ENCODE measurements around the gene HDGFL3. TPM values are rescaled to one million over a fixed set of nuclear protein-coding genes. Genes with fewer than 3 reads are reported as not detected.

Gene HDGFL3
- total RNA-seq, 1 donor from 2014 or later: 27.7 TPM

DNA sequence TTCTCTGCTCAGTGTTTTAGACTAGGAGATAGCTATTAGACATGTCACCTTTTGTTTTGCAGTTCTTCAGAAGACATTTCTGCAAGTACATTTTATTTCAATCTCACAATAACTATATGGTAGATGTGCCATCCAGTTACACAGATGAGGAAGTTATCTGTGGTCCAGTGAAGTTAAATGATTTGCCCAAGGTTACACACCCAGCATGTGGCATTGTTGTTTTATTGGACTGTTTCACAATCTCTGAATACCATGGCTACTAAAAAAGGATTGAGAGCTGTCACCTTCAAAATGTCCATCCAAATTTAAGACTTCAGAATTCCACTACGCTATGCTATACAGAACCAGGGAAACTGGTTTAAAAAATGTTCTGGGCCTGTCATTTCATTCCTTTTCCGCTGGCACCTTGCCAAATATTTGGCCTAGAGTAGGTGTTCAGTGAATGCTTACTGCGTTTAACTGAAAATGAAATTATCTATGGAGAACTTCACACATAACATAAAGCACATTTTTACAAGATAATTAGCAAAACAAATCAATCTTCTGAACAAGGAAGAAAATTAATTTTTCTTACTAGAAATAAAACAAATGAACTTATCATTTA is 80.0 kb downstream of the HDGFL3 start:
- intact Hi-C loops (cut with DNase I): no loop called here
- Histone ChIP-seq H3K9me3 (no peaks in the 10 kb centered on the region), H3K27me3 (no peaks in the 10 kb centered on the region), H3K4me1 (no peaks in the 10 kb centered on the region), H3K4me3 (no peak overlapping the region), H3K27ac (no peak overlapping the region), H3K36me3 (no peaks in the 10 kb centered on the region)
- DNase-seq (ENCODE audit: extremely low spot score in 2 of 2): no peak
- TF ChIP-seq POLR2A (IDR thresholded peaks at IDR 0.05): no peak
- TF ChIP-seq, protein P1, sequence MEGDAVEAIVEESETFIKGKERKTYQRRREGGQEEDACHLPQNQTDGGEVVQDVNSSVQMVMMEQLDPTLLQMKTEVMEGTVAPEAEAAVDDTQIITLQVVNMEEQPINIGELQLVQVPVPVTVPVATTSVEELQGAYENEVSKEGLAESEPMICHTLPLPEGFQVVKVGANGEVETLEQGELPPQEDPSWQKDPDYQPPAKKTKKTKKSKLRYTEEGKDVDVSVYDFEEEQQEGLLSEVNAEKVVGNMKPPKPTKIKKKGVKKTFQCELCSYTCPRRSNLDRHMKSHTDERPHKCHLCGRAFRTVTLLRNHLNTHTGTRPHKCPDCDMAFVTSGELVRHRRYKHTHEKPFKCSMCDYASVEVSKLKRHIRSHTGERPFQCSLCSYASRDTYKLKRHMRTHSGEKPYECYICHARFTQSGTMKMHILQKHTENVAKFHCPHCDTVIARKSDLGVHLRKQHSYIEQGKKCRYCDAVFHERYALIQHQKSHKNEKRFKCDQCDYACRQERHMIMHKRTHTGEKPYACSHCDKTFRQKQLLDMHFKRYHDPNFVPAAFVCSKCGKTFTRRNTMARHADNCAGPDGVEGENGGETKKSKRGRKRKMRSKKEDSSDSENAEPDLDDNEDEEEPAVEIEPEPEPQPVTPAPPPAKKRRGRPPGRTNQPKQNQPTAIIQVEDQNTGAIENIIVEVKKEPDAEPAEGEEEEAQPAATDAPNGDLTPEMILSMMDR (IDR thresholded peaks at IDR 0.05): no peak
- no peak for TF ChIP-seq POLR2AphosphoS5 (IDR thresholded peaks at IDR 0.05; ENCODE audit: insufficient read depth in 1 of 2, low read depth in 1 of 2)

GRCh38 chr15:83123529-83123928 is 84.1 kb downstream of the HDGFL3 start:
- no peaks in the 10 kb centered on the region for H3K4me1 ChIP-seq
- no peak for DNase-seq (ENCODE audit: extremely low spot score in 2 of 2)
- intact Hi-C loops (cut with DNase I): no loop called here
- H3K27me3 ChIP-seq: no peaks in the 10 kb centered on the region
- no peaks in the 10 kb centered on the region for H3K36me3 ChIP-seq
- no peak overlapping the region for H3K27ac ChIP-seq
- no peak overlapping the region for H3K4me3 ChIP-seq
- no peaks in the 10 kb centered on the region for H3K9me3 ChIP-seq
- TF ChIP-seq, protein P1 (IDR thresholded peaks at IDR 0.05): no peak
- TF ChIP-seq POLR2AphosphoS5 (IDR thresholded peaks at IDR 0.05; ENCODE audit: insufficient read depth in 1 of 2, low read depth in 1 of 2): no peak
- no peak for TF ChIP-seq POLR2A (IDR thresholded peaks at IDR 0.05)

DNA sequence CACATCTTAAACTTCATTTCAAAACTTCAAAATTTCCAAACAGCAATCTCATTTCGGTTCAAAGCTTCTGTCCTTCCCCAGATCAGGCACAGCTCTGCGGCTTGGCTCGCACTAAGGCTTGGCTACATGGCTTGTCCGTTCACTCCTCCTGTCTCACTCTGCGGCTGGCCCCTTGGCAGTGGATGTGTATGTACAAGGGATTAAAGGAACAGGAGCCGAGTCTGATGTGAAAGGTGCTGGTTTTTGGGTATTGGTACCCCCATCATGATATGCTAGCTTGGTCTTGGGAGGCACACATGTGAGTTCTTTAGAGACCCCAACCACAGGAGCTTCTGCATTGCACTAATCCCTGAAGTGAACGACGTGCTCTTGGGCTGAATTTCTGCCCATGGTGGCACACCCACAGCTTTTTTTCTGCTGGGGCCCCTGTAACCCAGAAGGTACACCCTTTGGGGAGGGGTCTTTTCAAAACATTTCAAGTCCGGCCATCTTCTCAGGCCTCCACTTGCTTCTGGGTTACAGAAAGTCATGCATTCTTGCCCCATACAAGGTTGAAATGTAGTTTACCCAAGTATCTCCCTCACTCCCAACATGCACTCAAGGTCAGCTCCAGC is 87.5 kb downstream of the HDGFL3 start:
- TF ChIP-seq POLR2A (IDR thresholded peaks at IDR 0.05) (no peak), POLR2AphosphoS5 (IDR thresholded peaks at IDR 0.05; ENCODE audit: insufficient read depth in 1 of 2, low read depth in 1 of 2) (no peak)
- TF ChIP-seq, protein P1 (IDR thresholded peaks at IDR 0.05): no peak
- no peaks in the 10 kb centered on the region for H3K27me3 ChIP-seq
- no peaks in the 10 kb centered on the region for H3K9me3 ChIP-seq
- H3K36me3 ChIP-seq: no peaks in the 10 kb centered on the region
- intact Hi-C loops (cut with DNase I): no loop called here
- H3K4me1 ChIP-seq: no peaks in the 10 kb centered on the region
- no peak overlapping the region for H3K27ac ChIP-seq
- DNase-seq (ENCODE audit: extremely low spot score in 2 of 2): peak in 1 of 2 donors; percentile 16
- H3K4me3 ChIP-seq: no peak overlapping the region

DNA sequence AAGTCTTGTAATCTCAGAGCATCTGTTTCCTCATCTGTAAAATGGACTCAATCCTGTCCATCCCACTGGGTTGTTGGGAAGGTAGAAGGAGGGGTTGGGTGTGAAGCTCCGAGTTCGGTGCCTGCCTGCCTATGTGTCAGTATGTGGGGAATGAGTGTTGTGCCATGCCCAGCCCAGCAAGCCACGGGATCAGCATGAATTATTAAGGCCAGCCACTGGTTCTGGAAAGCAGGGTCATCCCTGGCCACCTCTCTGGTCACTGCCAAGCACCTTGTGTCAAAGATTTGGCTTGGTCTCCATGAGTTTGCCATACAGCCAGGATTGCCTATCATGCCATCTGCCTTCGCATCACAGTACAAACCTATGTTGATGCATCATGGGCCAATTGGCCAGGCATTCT is 88.7 kb downstream of the HDGFL3 start:
- intact Hi-C loops (cut with DNase I): no loop called here
- H3K36me3 ChIP-seq: no peaks in the 10 kb centered on the region
- H3K27ac ChIP-seq: no peak overlapping the region
- TF ChIP-seq POLR2A (IDR thresholded peaks at IDR 0.05): no peak
- H3K4me1 ChIP-seq: no peaks in the 10 kb centered on the region
- H3K9me3 ChIP-seq: no peaks in the 10 kb centered on the region
- no peaks in the 10 kb centered on the region for H3K27me3 ChIP-seq
- no peak for DNase-seq (ENCODE audit: extremely low spot score in 2 of 2)
- no peak overlapping the region for H3K4me3 ChIP-seq

DNA sequence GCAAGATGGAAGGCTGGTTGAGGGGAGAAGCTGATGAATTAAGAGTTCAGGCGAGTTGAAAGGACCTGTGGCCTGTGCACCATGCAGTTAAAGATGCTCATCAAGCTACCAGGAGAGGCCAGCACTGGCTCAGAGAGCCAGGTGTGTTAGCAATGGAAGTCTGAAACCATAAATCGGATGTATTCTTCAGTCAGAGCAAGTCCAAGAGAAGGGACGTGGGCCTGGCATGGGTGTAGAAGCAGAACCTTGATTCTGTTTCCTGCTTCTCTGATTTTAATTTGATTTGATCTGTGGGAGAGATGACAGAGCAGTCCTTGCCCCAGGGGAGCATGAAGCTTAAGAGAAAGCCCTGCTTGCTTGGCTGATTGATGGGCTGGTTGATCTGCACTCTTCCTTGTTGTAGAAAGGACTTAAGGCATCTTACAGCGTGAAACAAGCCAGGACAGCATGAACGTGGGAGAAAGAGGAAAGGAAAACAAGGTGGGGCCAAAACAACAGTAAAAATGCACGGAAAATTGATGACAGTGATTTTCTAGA is 89.3 kb downstream of the HDGFL3 start:
- intact Hi-C loops (cut with DNase I): no loop called here
- Histone ChIP-seq H3K36me3 (no peaks in the 10 kb centered on the region), H3K4me1 (no peaks in the 10 kb centered on the region), H3K9me3 (no peaks in the 10 kb centered on the region), H3K4me3 (no peak overlapping the region), H3K27ac (no peak overlapping the region), H3K27me3 (no peaks in the 10 kb centered on the region)
- TF ChIP-seq POLR2A (IDR thresholded peaks at IDR 0.05) (no peak), POLR2AphosphoS5 (IDR thresholded peaks at IDR 0.05; ENCODE audit: insufficient read depth in 1 of 2, low read depth in 1 of 2) (no peak)
- TF ChIP-seq, protein P1 (IDR thresholded peaks at IDR 0.05): no peak
- DNase-seq (ENCODE audit: extremely low spot score in 2 of 2): no peak
